ENCODE measurements around the gene RAMACL.

GRCh38 chr6:166604328-166604727 lies 17.9 kb upstream of the RAMACL start:
- TF ChIP-seq CTCF (conservative IDR thresholded peaks at IDR 0.05 in 1 of 2, IDR thresholded peaks at IDR 0.05 in 1 of 2; ENCODE audit: low read depth in 1 of 2, low read length in 2 of 2) (no peak), EZH2 (IDR thresholded peaks at IDR 0.05; ENCODE audit: low read length, missing control alignments) (no peak)

Data from fibroblast of lung (primary cell).